IMR-90 (cell line): ENCODE results near the gene EIF1AX. TPM values are rescaled to one million over a fixed set of nuclear protein-coding genes. Genes with fewer than 3 reads are reported as not detected.
"Not testable (repeated sequence)": the region's sequence is repeated elsewhere in the genome, so short reads cannot be mapped to it uniquely, and the experiment has no call there.

Experiments used
- ATAC-seq: fragments of 200-7000 bp; cut with Tn5 transposase; 2 replicates; pipeline ENCODE4 v1.9.1; 2020; ENCODE audit warnings: low read depth, mild to moderate bottlenecking, moderate library complexity
- BruUV-seq: library from RNA; stranded (reverse); fragments of 400-500 nt; replicated peaks from 2 replicates; lab custom pipeline; 2021; lab: Mats Ljungman, UMichigan
- CTCF ChIA-PET: fragments of 300-600 bp; formaldehyde crosslinking; extraction: SDS; loops from one replicate; lab custom pipeline; 2021; ENCODE audit warnings: antibody characterized with exemption; lab: Yijun Ruan, JAX
- POLR2A ChIA-PET: fragments of 300-600 bp; sonication (Branson Sonifier 250); formaldehyde crosslinking; loops from one replicate; lab custom pipeline; 2022; ENCODE audit warnings: antibody characterized with exemption; ENCODE audit not compliant: unreplicated experiment; lab: Charles Lee
- DNase-seq: peaks from one replicate; pipeline ENCODE4 v3.0.0; 2013
- H2AFZ ChIP-seq: replicated peaks from 2 replicates; pipeline ENCODE3; 2013; ENCODE audit warnings: low read length, mild to moderate bottlenecking; ENCODE audit not compliant: poor library complexity
- H2AK5ac ChIP-seq: 2 replicates; pipeline ENCODE4 v1.6.1; 2013; ENCODE audit warnings: low read depth, low read length, inconsistent platforms
- H2AK9ac ChIP-seq: replicated peaks from 2 replicates; pipeline ENCODE3; 2013; ENCODE audit warnings: mild to moderate bottlenecking, low read depth, low read length, moderate library complexity; ENCODE audit not compliant: poor library complexity
- H2BK120ac ChIP-seq: 2 replicates; pipeline ENCODE4 v1.6.1; 2013; ENCODE audit warnings: low read depth, low read length, inconsistent platforms
- H2BK15ac ChIP-seq: 3 replicates; pipeline ENCODE4 v1.6.1; 2013; ENCODE audit warnings: low read depth, low read length, inconsistent platforms
- H2BK20ac ChIP-seq: 2 replicates; pipeline ENCODE4 v1.6.1; 2013; ENCODE audit warnings: low read depth, mild to moderate bottlenecking, inconsistent platforms, low read length, moderate library complexity
- H2BK5ac ChIP-seq: 2 replicates; pipeline ENCODE4 v1.6.1; 2013; ENCODE audit warnings: mild to moderate bottlenecking, low read depth, low read length, inconsistent platforms; ENCODE audit not compliant: poor library complexity, severe bottlenecking
- H3K14ac ChIP-seq: replicated peaks from 2 replicates; pipeline ENCODE4 v1.6.1; 2013; ENCODE audit warnings: low read depth, low read length, inconsistent platforms
- H3K18ac ChIP-seq: 2 replicates; pipeline ENCODE4 v1.6.1; 2013; ENCODE audit warnings: low read depth, low read length, control low read depth
- H3K23ac ChIP-seq: 2 replicates; pipeline ENCODE4 v1.6.1; 2013; ENCODE audit warnings: low read depth, low read length, inconsistent platforms
- H3K27ac ChIP-seq: 2 replicates; pipeline ENCODE4 v1.5.1; 2013; ENCODE audit warnings: mild to moderate bottlenecking, control low read depth, low read length; ENCODE audit not compliant: insufficient read depth
- H3K27me3 ChIP-seq: 2 replicates; pipeline ENCODE4 v1.6.1; 2013; ENCODE audit warnings: low read length; ENCODE audit not compliant: control insufficient read depth, insufficient read depth
- H3K36me3 ChIP-seq: 2 replicates; pipeline ENCODE4 v1.6.1; 2013; ENCODE audit warnings: low read length, mixed read lengths; ENCODE audit not compliant: control insufficient read depth, insufficient read depth
- H3K4ac ChIP-seq: 2 replicates; pipeline ENCODE4 v1.6.1; 2013; ENCODE audit warnings: low read depth, low read length, inconsistent platforms
- H3K4me1 ChIP-seq: 2 replicates; pipeline ENCODE4 v1.6.1; 2013; ENCODE audit warnings: low read length, mixed read lengths; ENCODE audit not compliant: control insufficient read depth, insufficient read depth
- H3K4me2 ChIP-seq: 2 replicates; pipeline ENCODE4 v1.6.1; 2013; ENCODE audit warnings: low read depth, mild to moderate bottlenecking, control low read depth, low read length, moderate library complexity
- H3K4me3 ChIP-seq: 2 replicates; pipeline ENCODE4 v1.5.1; 2013; ENCODE audit warnings: low read depth, mild to moderate bottlenecking, control low read depth, low read length, moderate library complexity; ENCODE audit not compliant: insufficient read depth
- H3K56ac ChIP-seq: 2 replicates; pipeline ENCODE4 v1.6.1; 2013; ENCODE audit warnings: low read length, inconsistent platforms; ENCODE audit not compliant: insufficient read depth; ENCODE audit errors: extremely low read depth
- H3K79me1 ChIP-seq, 2 experiments: 2 replicates each; pipeline ENCODE4 v1.6.1; 2013; ENCODE audit warnings: low read length in 2 of 2, inconsistent platforms in 1 of 2, low read depth in 1 of 2
- H3K9ac ChIP-seq: 2 replicates; pipeline ENCODE4 v1.6.1; 2013; ENCODE audit warnings: low read depth, low read length, control low read depth
- H3K9me1 ChIP-seq: 2 replicates; pipeline ENCODE4 v1.6.1; 2013; ENCODE audit warnings: low read length, inconsistent platforms; ENCODE audit not compliant: insufficient read depth
- H3K9me3 ChIP-seq: 2 replicates; pipeline ENCODE4 v1.6.1; 2013; ENCODE audit warnings: low read length; ENCODE audit not compliant: control insufficient read depth, insufficient read depth
- H4K20me1 ChIP-seq: 2 replicates; pipeline ENCODE4 v1.6.1; 2013; ENCODE audit warnings: low read length, inconsistent platforms; ENCODE audit not compliant: insufficient read depth
- H4K5ac ChIP-seq: 2 replicates; pipeline ENCODE4 v1.6.1; 2013; ENCODE audit warnings: mild to moderate bottlenecking, low read depth, low read length, control low read depth
- H4K8ac ChIP-seq, 2 experiments: 2 replicates each; pipeline ENCODE4 v1.6.1; 2013; ENCODE audit warnings: low read depth in 2 of 2, low read length in 2 of 2, control low read depth in 1 of 2, inconsistent platforms in 1 of 2
- H4K91ac ChIP-seq: 2 replicates; pipeline ENCODE4 v1.6.1; 2013; ENCODE audit warnings: low read depth, low read length, inconsistent platforms; ENCODE audit not compliant: insufficient read depth
- dilution Hi-C: fragments of 300-500 bp; cut with HindIII; formaldehyde crosslinking; loops from one replicate; pipeline ENCODE4 v1.14.3; 2018; ENCODE audit warnings: low sequenced_read_pairs; ENCODE audit not compliant: unreplicated experiment
- in situ Hi-C: fragments of 300-500 bp; cut with MboI; formaldehyde crosslinking; loops from 3 replicates; pipeline ENCODE4 v1.14.3; 2019; ENCODE audit warnings: low sequenced_read_pairs, inconsistent platforms, mixed read lengths
- intact Hi-C: fragments of 100-400 bp; cut with micrococcal nuclease; formaldehyde crosslinking; loops from 2 replicates; pipeline ENCODE4 v1.10.0; 2022
- polyA plus RNA-seq, 3 experiments: library from polyadenylated mRNA; depleted of rRNA; stranded (reverse); fragments of >200 nt; gene quantifications; 2 replicates each; pipeline ENCODE4 v1.2.3, GENCODE V29; 2012; ENCODE audit warnings: low replicate concordance in 1 of 3
- total RNA-seq: library from RNA; depleted of rRNA; stranded (reverse); fragments of >200 nt; gene quantifications from 2 replicates; pipeline ENCODE4 v1.2.3, GENCODE V29; 2012

The EIF1AX gene
- total and polyA plus RNA-seq, 2 of the 4 experiments (the other 2 are of a cell fraction): 12.2 to 44.5 TPM

DNA sequence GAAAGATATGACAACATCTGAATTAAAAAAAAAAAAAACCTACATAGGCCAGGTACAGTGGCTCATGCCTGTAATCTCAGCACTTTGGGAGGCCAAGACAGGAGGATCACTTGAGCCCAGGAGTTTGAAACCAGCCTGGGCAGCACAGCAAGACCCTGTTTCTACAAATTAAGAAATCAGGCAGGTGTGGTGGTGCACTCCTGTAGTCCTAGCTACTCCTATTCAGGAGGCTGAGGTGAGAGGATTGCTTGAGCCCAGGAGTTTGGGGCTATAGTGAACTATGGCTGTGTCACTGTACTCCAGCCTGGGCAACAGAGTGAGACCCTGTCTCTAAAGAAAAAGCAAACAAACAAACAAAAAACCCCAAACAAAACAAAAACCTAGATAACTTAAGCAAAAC is 20.9 kb upstream of the EIF1AX start:
- H4K8ac ChIP-seq, H2AK5ac ChIP-seq, H3K18ac ChIP-seq, DNase-seq, BruUV-seq, H2AK9ac ChIP-seq, H3K4ac ChIP-seq, H3K56ac ChIP-seq, POLR2A ChIA-PET, H3K27ac ChIP-seq, H3K9ac ChIP-seq, H2BK5ac ChIP-seq, CTCF ChIA-PET, H3K9me3 ChIP-seq, intact Hi-C loops, H3K4me2 ChIP-seq, H3K9me1 ChIP-seq, dilution Hi-C loops, H4K91ac ChIP-seq, H3K23ac ChIP-seq, H4K5ac ChIP-seq, H2AFZ ChIP-seq, H2BK20ac ChIP-seq, H3K36me3 ChIP-seq, H3K27me3 ChIP-seq, ATAC-seq, H3K79me1 ChIP-seq, H3K14ac ChIP-seq, H3K4me1 ChIP-seq, H3K4me3 ChIP-seq, H2BK15ac ChIP-seq, H2BK120ac ChIP-seq, in situ Hi-C loops, H4K20me1 ChIP-seq: not testable (repeated sequence)
